ENCODE data around the gene CPLX1.

DNA sequence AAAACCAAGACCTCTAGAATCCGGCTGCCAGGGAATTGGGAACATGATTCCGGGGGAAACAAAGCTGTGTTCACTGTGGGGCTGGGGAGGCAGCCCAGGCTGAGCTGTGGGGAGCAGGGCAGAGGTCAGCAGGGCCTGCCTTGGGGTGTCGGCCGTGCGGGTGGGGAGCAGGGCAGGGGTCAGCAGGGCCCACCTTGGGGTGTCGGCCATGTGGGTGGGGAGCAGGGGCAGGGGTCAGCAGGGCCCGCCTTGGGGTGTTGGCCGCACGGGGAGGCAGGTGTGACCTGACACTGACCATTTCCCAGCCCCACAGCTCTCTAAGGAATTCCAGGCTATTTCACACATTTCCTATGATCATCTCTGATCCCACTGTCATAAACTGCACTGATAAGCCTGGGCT lies 45.6 kb upstream of the CPLX1 start:
- TF ChIP-seq, protein P1, sequence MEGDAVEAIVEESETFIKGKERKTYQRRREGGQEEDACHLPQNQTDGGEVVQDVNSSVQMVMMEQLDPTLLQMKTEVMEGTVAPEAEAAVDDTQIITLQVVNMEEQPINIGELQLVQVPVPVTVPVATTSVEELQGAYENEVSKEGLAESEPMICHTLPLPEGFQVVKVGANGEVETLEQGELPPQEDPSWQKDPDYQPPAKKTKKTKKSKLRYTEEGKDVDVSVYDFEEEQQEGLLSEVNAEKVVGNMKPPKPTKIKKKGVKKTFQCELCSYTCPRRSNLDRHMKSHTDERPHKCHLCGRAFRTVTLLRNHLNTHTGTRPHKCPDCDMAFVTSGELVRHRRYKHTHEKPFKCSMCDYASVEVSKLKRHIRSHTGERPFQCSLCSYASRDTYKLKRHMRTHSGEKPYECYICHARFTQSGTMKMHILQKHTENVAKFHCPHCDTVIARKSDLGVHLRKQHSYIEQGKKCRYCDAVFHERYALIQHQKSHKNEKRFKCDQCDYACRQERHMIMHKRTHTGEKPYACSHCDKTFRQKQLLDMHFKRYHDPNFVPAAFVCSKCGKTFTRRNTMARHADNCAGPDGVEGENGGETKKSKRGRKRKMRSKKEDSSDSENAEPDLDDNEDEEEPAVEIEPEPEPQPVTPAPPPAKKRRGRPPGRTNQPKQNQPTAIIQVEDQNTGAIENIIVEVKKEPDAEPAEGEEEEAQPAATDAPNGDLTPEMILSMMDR (IDR thresholded peaks at IDR 0.05), result no peak
- TF ChIP-seq POLR2AphosphoS5 (IDR thresholded peaks at IDR 0.05), result no peak
